ENCODE results near the gene CLEC11A.

The CLEC11A gene, protein sequence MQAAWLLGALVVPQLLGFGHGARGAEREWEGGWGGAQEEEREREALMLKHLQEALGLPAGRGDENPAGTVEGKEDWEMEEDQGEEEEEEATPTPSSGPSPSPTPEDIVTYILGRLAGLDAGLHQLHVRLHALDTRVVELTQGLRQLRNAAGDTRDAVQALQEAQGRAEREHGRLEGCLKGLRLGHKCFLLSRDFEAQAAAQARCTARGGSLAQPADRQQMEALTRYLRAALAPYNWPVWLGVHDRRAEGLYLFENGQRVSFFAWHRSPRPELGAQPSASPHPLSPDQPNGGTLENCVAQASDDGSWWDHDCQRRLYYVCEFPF

DNA sequence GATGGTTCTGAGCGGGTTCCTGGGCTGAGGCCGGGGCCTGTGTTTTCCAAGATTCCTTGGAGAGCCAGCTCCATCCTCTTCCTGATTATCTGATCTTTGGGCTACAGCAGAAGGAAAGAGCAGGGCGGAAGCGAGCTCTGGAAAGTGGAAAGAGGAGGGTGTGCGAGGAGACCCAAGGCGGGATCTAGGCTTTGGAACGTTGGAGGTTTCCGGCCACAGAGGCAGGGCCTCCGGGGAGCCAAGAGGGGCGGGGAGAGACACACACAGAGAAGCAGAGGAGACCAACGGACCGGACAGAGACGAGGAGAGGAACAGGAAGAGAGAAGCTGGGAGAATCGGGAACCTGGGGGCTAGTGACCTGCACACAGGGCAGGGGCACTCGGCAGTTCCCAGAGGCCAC lies at the start of gene CLEC11A:
CLEC11A (plus strand) TSS at position 296 of the 400 bp plus-strand sequence. CDS start 162 bp downstream, outside the sequence.
- DNase-seq (ENCODE audit: low read depth), result no peak

DNA sequence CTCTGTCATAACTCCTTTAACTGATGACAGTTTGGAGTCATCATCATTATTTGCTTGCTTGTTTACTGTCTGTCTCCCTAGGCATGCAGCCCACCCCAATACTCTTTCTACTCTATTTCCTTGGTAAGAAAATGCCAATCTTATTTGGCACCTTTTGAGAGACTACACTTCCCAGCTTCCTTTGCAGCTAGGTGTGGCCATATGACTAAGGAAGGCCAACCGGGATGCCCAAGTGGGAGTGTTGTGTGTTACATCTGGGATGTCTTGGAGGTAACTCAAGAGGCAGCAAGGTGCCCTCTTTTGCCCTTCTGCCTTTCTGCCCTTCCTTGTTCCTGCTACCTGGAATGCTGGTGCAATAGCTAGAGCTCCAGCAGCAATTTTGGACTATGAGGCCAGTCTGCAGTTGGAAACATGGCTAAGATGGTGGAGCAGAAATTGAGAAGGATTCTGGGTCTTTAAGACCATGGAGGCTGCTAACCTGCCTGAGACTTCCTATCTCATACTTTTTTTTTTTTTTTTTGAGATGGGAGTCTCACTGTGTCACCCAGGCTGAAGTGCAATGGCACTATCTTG lies 46.5 kb upstream of the CLEC11A start:
- DNase-seq (ENCODE audit: low read depth), result no peak

DNA sequence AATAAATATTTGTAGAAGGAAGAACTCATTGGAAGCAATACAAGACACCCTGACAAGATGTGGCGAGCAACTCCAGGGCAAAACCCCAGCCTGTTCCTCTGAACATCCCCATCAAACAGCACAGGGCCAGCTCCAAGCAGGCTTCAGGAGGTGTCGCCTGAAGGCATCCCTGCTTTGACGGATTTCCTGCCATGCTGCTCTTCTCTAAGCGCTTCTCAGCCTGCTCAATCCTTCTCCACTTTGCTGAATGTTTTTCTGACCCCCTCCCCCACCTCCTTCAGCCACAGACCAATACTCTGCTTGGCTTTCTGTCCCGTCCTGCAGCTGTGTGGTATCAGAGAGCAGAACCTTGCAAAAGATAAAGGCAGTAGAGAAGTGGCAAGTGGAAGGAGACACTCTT lies 45.5 kb upstream of the CLEC11A start:
- no peak for DNase-seq (ENCODE audit: low read depth)

DNA sequence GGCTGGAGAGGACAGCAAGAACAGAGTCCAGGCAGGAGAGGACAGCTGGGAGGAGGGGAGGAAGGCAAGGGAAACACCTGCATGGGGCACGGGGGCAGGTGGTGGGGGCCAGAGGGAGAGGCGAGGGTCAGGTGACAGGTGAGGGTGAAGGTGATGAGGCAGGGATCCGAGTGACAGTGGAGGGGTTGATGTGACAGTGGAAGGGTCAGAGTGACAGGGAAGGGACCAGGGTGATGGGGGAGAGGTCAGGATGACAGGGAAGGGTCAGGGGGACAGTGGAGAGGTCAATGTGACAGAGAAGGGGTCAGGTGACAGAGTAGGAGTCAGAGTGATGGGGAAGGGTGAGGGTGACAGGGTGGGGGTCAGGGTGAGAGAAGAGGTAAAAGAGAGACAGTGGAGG lies 44.8 kb upstream of the CLEC11A start:
- DNase-seq (ENCODE audit: low read depth), result no peak

DNA sequence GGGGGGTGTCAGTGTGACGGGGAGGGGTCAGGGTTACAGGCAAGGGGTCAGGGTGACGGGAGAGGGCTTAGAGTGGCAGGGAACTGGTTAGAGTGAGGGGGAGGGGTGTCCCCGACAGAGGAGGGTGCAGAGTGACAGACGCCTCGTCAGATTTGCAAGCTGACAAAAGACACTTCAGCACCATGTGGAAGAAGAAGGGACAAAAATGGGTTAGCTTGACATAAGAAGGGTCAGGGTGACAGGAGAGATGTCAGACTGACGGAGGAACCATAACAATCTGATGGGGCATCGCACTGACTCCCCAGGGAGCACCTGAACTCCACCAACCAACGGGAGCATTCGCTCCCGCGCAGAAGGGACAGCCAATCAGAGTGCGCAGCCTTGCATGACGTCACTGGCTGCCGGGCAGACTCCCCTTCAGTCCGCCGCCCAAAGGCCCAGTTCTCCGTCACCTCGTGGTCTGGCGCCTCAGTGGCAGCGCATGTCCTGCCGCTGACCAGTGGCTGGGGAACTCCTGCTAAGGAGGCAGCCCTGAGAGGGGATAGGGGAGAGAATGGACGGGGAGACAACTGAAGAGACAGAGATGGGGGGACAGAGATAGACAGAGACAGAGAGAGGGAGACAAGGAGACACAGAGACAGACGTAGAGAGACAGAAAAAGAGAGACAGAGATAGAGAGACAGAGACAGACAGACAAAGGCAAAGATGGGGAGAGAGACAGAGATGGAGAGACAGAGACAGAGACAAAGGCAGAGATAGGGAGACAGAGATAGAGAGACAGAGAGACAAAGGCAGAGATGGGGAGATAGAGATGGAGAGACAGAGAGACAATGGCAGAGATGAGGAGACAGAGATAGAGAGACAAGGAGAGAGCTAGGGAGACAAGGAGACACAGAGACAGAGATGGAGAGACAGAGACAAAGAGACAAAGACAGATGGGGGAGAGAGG lies 43.7 kb upstream of the CLEC11A start:
- DNase-seq (ENCODE audit: low read depth), result peak; percentile 49

DNA sequence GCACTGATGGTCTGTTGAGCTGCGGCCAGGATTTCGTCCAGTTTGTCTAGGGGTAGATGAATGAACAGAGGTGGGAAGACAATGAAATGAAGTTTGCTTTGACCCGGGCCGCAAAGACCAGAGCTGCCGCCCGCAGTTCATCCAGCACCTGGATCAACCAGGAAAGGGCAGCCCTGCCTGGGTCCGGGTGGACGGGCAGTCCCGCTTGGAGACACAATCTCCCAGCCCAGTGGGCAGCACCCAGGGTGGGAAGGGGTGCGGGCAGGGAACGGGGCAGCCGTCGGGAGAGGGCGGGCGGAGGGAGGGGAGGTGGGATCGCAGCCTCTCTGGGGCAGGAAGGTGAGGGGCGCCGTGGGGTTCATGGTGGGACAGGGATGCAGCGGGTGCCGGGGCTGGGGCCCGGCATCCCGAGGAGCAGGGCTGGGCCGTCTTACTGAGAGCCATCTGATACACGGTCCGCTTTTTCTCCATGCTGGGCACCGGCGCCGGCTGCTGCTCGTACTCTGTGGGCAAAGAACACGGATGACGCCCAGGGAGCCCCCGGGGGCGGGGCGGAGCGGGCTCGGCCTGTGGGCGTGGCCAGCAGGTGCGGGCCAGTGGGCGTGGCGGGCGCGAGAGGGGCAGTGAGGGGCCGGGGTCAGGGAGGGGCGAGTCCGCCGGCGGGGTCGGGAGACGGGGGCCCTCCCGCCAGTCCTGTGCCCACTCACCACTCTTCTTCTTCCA lies 36.7 kb upstream of the CLEC11A start:
- no peak for DNase-seq (ENCODE audit: low read depth)

DNA sequence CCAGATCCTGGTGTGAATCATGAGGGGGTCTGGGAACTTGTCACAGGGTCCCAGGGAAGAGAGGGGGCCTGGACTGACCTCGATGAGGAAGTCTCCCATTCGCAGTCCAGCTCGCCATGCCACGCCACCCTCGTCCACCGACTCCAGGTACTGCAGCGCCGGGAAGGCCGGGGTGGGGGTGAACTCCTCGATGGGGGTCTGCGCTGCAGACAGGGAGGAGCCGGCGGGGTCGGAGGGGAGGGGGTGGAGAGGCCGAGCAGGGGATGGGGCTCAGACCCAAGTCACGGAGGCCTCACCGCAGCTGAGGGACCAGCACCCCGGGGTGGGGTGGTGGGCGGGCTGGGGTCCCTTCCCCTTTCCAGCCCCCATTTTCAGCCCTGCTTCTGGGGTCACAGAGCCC lies 34.4 kb upstream of the CLEC11A start:
- DNase-seq (ENCODE audit: low read depth), result no peak

DNA sequence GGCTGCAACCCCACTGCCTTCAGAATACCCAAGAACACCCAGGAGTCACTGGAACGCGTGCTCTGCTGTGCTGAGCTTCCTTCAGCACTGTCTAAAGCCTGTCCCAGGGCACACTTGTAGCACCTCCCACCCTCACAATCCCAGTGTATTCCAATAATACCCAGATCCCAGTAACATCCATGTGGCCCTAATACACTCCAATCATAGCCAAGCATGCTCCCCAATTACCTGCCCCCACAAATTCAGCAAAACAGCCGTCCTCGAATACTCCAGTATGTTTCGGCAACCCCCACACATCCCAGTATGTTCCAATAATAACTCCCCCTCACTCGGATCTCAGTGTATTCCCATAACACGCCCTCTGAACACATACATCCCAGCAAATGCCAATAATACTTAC lies 32.7 kb upstream of the CLEC11A start:
- no peak for DNase-seq (ENCODE audit: low read depth)

DNA sequence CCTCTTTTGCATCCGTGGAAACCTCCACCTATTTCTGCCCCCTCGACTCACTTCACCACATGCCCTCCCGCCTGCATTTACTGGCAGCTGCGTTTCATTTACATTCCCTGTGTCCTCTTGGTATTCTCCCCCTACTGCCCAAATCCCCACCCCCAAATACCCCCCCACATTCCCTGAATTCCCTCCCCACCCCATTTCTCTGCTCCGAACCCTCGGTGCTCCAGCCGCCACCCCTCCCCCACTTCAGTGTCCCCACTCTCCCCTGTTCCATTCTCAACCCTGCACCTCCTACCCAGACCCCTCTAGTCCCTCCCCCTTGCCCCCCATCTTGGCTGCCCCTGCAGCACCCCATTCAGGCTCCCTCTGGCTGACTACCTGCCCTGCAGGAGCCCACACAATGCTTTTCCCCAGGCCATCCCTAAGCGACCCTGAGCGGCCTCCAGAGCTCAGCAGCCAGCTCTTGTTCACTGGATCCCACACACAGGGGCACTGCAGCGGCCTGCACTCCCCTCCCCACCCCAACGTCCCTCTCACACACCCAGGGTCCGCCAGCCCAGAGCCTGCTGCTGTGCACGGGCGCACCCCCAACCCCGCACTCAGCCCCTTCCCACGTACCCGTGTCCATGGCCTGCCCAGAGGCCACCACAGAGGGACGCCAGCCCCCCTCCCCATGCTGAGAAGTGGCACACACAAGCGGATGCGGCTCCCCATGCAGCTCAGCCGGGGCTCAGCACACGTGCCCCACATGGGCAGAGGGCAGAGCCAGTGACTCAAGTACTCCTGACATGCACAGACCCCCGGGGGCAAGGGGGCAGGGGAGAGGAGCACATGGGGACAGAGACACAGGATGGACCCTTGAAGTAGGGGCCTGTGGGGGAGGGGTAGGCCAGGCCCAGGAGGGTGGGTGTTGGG lies 29.8 kb upstream of the CLEC11A start:
- DNase-seq (ENCODE audit: low read depth), result no peak

DNA sequence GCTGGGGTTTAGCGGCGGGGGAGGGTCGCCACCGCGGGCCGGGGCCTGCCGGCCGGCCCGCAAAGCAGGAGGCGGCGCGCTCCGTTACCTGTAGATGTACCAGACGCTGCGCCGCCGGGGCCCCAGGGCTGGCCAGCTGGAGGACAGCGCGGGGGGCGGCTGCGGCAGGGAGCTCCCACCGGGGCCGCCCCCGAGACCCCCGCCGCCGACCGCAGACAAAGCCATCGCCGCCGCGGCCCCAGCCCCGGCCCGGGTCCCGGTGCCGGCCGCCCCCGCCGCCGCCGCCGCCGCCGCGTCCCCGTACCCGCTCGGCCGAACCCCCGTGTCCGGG lies 28.4 kb upstream of the CLEC11A start:
- DNase-seq (ENCODE audit: low read depth), result no peak

DNA sequence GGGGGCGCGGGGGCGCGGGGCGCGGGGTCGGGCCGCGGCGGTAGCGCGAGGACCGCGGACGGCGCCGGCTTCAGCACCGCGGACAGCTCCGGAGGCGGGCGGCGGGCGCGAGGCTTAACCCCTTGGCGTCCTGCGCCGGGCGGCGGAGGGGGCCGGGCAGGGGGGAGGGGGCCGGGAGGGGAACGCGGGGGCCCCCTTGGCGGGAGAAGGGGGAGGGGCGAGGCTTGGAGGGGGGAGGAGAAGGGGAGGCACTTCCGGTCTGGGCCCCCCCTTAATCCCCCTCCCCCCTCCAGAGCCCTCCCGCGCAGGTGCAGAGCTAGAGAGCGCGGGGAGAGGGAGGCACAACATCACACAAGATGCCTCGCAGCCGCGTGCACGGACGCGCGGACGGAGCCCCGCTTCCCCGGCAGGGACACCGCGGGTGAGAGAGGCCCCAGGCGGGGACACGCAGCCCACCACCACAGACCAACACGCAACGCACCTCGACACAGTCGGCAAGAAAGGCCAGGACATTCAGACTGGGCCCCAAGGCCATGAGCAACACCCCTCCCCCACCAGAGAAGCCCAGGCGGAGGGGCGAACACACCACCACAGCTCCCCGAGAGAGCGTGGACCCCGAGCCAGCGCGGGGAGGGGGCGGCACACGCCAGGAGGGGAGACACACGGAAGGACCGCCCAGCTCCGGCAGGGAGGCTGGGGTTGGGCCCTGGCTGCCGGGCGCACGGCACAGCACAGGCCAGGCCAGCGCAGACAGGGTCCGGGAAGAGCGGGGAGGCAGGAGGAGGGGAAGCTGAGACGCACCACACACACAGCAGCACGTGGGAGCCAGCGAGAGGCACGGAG lies 27.7 kb upstream of the CLEC11A start:
- DNase-seq (ENCODE audit: low read depth), result no peak

DNA sequence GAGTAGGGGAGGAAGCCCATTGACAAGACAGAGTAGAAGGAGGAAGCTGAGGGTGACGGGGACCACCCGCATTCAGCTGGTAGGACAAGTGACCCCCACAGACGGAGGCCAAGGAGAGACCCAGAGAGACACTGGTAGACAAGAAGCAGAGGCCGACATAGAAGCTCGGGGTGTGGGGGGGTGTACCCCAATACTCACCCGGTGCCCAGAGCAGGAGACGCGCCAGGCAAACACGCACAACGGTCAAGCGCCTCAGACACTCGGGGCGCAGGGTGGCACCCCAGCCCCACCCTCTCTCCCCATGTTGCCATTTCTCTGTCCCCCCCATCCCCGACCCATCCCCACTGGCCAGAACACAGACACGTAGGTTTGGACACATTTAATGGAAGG lies 27.1 kb upstream of the CLEC11A start:
- DNase-seq (ENCODE audit: low read depth), result no peak

DNA sequence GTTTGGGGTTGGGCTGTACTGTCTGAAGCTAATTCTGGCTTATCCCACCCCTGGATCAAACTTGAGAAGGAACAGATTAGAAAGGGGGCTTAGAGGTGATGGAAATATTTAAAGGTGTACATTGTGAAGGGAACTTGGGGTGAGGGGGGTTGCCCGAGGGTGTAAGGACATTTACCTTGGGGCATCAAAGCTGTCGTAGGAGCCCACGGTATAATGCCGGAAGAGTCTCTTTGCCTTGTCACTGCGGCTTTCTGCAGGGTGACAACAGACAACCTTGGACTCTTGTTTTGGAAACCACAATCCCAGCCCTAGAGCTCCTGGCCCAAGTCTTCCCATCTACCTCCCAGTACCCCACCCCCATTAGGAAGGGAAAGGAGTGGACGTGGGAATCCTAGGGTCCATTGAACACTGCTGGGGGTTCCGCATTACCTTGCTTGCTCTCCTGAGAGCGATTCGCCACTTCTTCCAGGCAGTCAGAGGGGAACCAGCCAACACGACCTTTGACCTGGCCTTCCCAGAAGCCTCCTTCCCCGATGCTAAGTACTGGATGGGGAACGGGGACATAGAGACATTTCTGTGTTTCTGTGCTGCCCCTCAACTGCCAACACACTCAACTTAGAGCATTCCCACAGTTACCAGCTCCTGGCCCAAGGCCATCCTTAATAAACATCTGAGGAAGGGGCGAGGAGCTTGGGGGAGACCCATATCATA lies 25.6 kb upstream of the CLEC11A start:
- DNase-seq (ENCODE audit: low read depth), result no peak

DNA sequence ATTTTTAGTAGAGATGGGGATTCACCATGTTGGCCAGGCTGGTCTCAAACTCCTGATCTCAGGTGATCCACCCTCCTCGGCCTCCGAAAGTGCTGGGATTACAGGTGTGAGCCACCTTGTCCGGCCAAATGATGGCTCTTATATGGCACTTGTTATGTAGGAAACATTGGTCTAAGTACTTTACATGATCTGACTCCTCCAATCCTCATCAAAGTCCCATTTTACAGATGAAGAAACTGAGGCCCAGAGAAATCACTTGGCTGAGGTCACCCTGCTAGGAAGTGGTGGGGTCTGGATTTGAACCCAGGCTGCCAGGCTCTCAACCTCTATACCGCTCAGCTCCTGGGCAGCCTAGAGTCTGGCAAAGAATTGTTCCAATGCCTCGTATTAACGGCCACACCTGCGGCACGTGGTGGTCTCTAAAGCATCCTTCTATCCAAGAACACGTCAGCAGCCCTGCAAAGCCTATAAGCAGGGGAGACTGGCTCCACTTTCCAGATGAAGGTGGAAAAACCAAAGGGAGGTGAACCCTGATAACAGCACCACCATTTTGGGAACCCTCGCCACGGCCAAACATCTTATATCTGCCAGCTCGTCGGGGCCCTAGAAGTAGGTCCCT lies 21.7 kb upstream of the CLEC11A start:
- no peak for DNase-seq (ENCODE audit: low read depth)

DNA sequence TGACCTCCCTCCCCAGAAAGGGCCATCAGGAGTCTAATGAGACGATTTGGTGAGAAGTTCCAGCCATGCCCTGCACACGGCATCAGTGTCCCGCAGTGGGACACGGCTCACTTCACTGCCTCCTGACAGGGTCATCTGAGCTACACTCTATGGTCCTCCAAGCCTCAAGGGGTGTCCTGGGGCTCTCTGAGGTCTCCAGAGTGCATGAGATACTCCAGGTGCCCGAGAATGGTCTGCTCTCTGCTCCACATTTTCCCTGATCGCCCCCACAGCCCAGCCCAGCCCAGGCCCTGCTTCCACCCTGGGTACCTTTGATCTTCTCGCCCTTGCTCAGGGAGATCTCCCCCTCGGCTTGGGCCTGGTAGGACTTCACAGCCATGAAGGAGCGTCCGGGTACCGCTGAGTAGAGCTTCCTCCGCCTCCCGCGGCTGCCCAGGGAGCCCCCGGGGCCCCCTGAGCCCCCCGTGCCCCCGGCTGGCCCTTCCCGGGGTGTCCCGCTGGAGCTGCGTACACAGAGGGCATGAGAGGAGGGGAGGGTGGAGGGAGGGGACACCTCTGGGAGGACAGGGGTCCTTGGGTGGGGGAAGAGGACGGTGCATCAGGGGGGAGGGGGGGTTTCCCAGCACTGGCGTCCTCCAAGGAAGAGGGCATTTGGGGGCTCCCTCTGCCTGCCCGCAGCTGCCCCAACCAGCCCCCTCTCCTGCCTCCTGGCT lies 20.9 kb upstream of the CLEC11A start:
- DNase-seq (ENCODE audit: low read depth), result no peak

DNA sequence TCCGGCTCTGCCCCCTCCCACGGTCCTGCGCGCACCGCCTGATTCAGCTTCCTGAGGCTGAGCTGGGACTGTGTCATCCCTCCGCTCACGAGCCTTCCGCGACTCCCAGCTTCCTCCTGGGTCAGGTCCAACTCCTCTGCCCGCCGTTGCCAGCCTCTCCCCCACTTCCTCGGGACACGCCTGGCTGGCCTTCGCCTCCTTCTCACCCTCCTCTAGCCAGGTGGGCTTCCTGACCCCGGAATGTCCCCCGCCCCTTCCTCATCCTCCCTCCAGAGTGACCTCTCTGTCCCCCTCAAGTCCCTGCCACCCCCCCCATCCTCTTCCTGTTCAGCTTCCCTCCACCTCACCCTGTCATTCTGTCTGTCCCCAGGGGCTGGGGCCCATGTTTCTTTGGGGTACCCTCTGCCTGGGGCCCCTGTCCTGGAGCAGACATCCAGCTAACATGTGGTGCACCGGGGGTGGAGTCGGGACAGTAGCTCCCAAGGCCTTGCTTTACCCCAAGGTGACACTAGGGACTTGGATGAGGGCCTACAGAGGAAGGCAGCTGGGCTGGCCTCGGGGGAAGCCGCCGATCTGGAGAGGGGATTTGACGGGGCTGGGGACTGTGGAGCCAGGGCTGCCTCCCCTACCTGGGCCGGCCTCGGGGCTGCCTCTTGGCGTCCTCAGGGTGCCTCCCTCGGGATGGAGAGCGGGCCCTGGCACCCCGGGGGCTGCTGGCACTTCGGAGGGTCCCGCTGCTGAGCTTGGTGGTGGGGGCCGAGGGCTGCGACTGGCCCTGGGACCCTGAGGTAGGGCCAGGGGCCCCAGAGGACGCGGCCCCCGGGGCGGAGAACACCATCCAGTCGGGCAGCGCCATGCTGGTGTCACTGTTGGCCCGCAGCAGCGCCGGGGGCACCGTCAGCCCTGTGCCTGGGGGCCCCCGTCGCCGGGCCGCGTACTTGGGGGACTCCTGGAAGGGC lies 20.0 kb upstream of the CLEC11A start:
- DNase-seq (ENCODE audit: low read depth), result no peak
